Activated CD4-positive, alpha-beta T cell treated with anti-CD3 and anti-CD28 coated beads, Interleukin-2, amount 10 ng/mL, durations not matched to agents 7 days and 5 days (primary cell): Measurements from ENCODE around the gene INHBE. TPM values are rescaled to one million over a fixed set of nuclear protein-coding genes. Genes with fewer than 3 reads are reported as not detected.

ENCODE experiments used
- CTCF ChIA-PET: fragments of 350-600 bp; sonication (Branson Sonifier 250); formaldehyde crosslinking; loops from one replicate; lab custom pipeline; 2021; ENCODE audit warnings: antibody characterized with exemption; lab: Charles Lee
- POLR2A ChIA-PET: fragments of 350-600 bp; sonication (Branson Sonifier 250); formaldehyde crosslinking; loops from one replicate; lab custom pipeline; 2021; ENCODE audit warnings: antibody characterized with exemption; lab: Charles Lee
- DNase-seq: peaks from one replicate; pipeline ENCODE4 v3.0.0-alpha.2; 2020
- H3K27ac Mint-ChIP-seq: one replicate; pipeline ENCODE4 v1.8.0; 2021; ENCODE audit warnings: mild to moderate bottlenecking, moderate library complexity, mixed read lengths
- H3K27me3 Mint-ChIP-seq: one replicate; pipeline ENCODE4 v1.8.0; 2021; ENCODE audit warnings: mixed read lengths
- H3K36me3 Mint-ChIP-seq: one replicate; pipeline ENCODE4 v1.8.0; 2021; ENCODE audit warnings: low read depth, mixed read lengths
- H3K4me1 Mint-ChIP-seq: one replicate; pipeline ENCODE4 v1.8.0; 2021; ENCODE audit warnings: mixed read lengths
- H3K4me3 Mint-ChIP-seq: one replicate; pipeline ENCODE4 v1.8.0; 2021; ENCODE audit warnings: mild to moderate bottlenecking, moderate library complexity, mixed read lengths
- H3K9me3 Mint-ChIP-seq: one replicate; pipeline ENCODE4 v1.8.0; 2021; ENCODE audit warnings: mixed read lengths
- total RNA-seq, 2 experiments: library from RNA; stranded (reverse); gene quantifications; one replicate each; pipeline ENCODE4 v1.2.3, GENCODE V29; 2021

The INHBE gene
- total RNA-seq, 2 experiments from 2014 or later, result not detected

- Mint-ChIP-seq H3K9me3 (no peaks in the 10 kb centered on the region), H3K27ac (peak overlapping the region; percentile 47), H3K4me1 (peaks cover 51% of the 10 kb centered on the region), H3K36me3 (peaks cover 65% of the 10 kb centered on the region), H3K27me3 (no peaks in the 10 kb centered on the region), H3K4me3 (peak overlapping the region; percentile 49)
- ChIA-PET POLR2A (interaction anchor here (0.6 kb wide), 1 partner anchor 79 kb away, joined by 3 read pairs; no protein-coding TSS in a partner anchor), CTCF (interaction anchor here (0.5 to 2.4 kb wide), 8 partner anchors 10 to 232 kb away, joined by 3 to 14 read pairs (median 4); partner anchors contain the start of genes DCTN2 and GLI1)
- no peak for DNase-seq
These were observed 19.3 kb downstream of the INHBE start for GRCh38 chr12:57474430-57474829.

- Mint-ChIP-seq H3K4me1 (peaks cover 55% of the 10 kb centered on the region), H3K4me3 (peak overlapping the region; percentile 49), H3K27me3 (no peaks in the 10 kb centered on the region), H3K9me3 (no peaks in the 10 kb centered on the region), H3K36me3 (peaks cover 65% of the 10 kb centered on the region), H3K27ac (peak overlapping the region; percentile 47)
- DNase-seq, result no peak
- CTCF ChIA-PET, result interaction anchor here (1.0 to 2.4 kb wide), 7 partner anchors 10 to 232 kb away, joined by 3 to 14 read pairs (median 4); partner anchors contain the start of gene GLI1
- POLR2A ChIA-PET, result interaction anchor here (0.6 kb wide), 1 partner anchor 78 kb away, joined by 3 read pairs; no protein-coding TSS in a partner anchor
These were observed 19.8 kb downstream of the INHBE start for GRCh38 chr12:57474862-57475261.

GRCh38 chr12:57475271-57476161, 20.4 kb downstream of the INHBE start:
- ChIA-PET CTCF (interaction anchor here (0.6 to 2.4 kb wide), 13 partner anchors 9 to 233 kb away, joined by 3 to 14 read pairs (median 5); partner anchors contain the start of genes GLI1 and INHBE), POLR2A (no interaction called here)
- H3K4me3 Mint-ChIP-seq, result peak overlapping the region; percentile 91
- DNase-seq, result no peak
- no peaks in the 10 kb centered on the region for H3K27me3 Mint-ChIP-seq
- peaks cover 61% of the 10 kb centered on the region for H3K4me1 Mint-ChIP-seq
- no peaks in the 10 kb centered on the region for H3K9me3 Mint-ChIP-seq
- peak overlapping the region; percentile 93 for H3K27ac Mint-ChIP-seq
- H3K36me3 Mint-ChIP-seq, result peaks cover 66% of the 10 kb centered on the region

DNA sequence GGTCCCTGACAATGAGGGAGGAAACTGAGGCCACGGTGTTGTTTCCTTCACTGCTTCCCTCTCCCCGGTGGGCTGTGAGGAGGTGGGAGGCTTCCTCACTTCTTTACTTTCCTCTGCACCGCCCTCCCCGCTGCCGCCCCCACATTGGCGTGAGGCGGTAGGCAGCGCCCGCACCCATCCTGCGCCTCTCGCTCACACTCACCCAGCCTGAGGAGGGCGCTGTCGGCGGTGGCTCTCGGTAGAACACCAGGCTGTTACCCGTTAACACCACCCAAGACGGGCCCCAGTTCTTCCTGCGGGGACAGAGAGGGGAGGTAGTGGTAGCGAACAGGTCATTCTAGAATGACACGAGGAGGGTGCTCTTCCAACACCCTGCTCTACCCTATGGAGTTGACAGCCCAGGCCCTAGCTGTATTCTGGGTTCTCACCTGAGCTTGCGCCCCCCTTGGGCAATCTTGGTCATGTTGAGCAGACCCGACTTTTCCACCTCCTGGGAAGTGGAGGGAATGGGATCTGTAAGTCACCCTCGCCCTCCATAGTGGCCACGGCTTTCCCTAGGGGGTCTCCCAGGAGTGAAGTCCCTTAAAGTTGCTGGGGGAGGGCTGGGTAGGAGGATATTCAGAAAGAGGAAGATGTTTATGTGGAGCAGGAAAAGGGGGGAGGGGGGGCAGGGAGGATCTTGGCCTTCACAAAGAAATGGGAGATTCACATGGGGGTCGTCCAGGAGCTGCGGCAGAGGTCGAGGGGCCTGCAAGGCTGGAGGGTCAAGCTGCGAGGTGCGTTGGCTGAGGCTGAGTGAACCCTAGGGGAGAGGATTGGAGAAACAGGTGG, 21.3 kb downstream of the INHBE start:
- Mint-ChIP-seq H3K4me1 (peaks cover 69% of the 10 kb centered on the region), H3K36me3 (peaks cover 60% of the 10 kb centered on the region)
- POLR2A ChIA-PET, result no interaction called here

GRCh38 chr12:57476993-57477709, 22.0 kb downstream of the INHBE start:
- CTCF ChIA-PET, result interaction anchor here (0.7 to 2.6 kb wide), 12 partner anchors 8 to 238 kb away, joined by 3 to 23 read pairs (median 6); partner anchors contain the start of genes B4GALNT1, GLI1 and INHBE

More for the DNA sequence above, 21.3 kb downstream of the INHBE start:
- Mint-ChIP-seq H3K4me3 (peak overlapping the region; percentile 91), H3K9me3 (no peaks in the 10 kb centered on the region), H3K27ac (peak overlapping the region; percentile 93), H3K27me3 (no peaks in the 10 kb centered on the region)
- DNase-seq, result peak; percentile 80
- CTCF ChIA-PET, result interaction anchor here (0.6 to 2.6 kb wide), 14 partner anchors 9 to 274 kb away, joined by 3 to 23 read pairs (median 4); partner anchors contain the start of genes B4GALNT1, GLI1 and INHBE

GRCh38 chr12:57477710-57478681, 22.9 kb downstream of the INHBE start:
- H3K4me3 Mint-ChIP-seq, result peak overlapping the region; percentile 91
- peak; percentile 68 for DNase-seq
- CTCF ChIA-PET, result interaction anchor here (0.9 to 2.9 kb wide), 12 partner anchors 7 to 252 kb away, joined by 3 to 23 read pairs (median 6); partner anchors contain the start of genes GLI1 and INHBE
- no peaks in the 10 kb centered on the region for H3K27me3 Mint-ChIP-seq
- peak overlapping the region; percentile 93 for H3K27ac Mint-ChIP-seq
- no peaks in the 10 kb centered on the region for H3K9me3 Mint-ChIP-seq
- H3K4me1 Mint-ChIP-seq, result peaks cover 64% of the 10 kb centered on the region
- POLR2A ChIA-PET, result no interaction called here
- H3K36me3 Mint-ChIP-seq, result peaks cover 48% of the 10 kb centered on the region

More at GRCh38 chr12:57476993-57477709, 22.0 kb downstream of the INHBE start:
- H3K4me1 Mint-ChIP-seq, result peaks cover 70% of the 10 kb centered on the region
- POLR2A ChIA-PET, result no interaction called here
- DNase-seq, result peak; percentile 30
- peak overlapping the region; percentile 93 for H3K27ac Mint-ChIP-seq
- H3K36me3 Mint-ChIP-seq, result peaks cover 55% of the 10 kb centered on the region
- no peaks in the 10 kb centered on the region for H3K9me3 Mint-ChIP-seq
- H3K4me3 Mint-ChIP-seq, result peak overlapping the region; percentile 91
- no peaks in the 10 kb centered on the region for H3K27me3 Mint-ChIP-seq

- Mint-ChIP-seq H3K9me3 (no peaks in the 10 kb centered on the region), H3K36me3 (peaks cover 41% of the 10 kb centered on the region), H3K27me3 (no peaks in the 10 kb centered on the region), H3K27ac (peak overlapping the region; percentile 93), H3K4me3 (peak overlapping the region; percentile 91), H3K4me1 (peaks cover 62% of the 10 kb centered on the region)
- CTCF ChIA-PET, result interaction anchor here (0.6 to 2.9 kb wide), 5 partner anchors 8 to 253 kb away, joined by 3 to 17 read pairs (median 4); partner anchors contain the start of gene GLI1
- POLR2A ChIA-PET, result interaction anchor here (0.7 kb wide), 1 partner anchor 238 kb away, joined by 3 read pairs; no protein-coding TSS in a partner anchor
- no peak for DNase-seq
These were observed 23.9 kb downstream of the INHBE start for GRCh38 chr12:57479043-57479375.

DNA sequence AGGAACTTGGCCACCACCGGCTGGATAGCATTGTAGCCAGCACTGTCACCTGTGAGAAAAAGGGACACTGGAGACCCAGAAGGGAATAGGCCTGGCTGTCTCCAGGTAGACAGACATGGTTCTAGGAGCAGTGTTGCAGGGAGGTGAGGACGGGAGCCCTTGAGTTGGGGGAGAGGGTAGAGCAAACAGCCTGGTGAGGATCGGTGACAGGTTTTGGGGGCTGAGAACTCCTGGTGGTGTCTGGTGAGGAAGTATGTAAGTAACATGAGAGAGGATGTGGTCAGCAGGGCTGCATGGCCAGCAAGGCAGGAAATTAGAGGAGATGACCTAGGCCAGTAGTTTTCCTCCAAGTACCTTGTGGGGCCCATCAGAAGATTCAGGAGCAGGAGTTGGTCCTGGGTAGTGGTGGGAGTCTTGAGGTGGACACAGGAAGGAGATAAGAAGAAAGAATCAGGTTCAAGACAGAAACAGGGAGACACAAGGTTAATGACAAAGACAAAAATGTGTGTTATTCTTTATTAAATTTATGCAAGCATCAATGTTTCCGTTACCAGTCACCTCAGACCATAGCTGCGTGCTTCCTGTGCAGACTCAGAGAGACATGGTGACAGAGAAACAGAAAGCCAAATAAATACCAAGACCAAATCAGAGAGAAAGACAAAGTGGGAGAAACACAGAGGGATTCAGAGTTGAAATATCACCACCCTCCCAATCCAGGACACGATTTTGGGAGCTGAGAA, 24.4 kb downstream of the INHBE start, which contains the start of gene ARHGAP9:
ARHGAP9 (minus strand) TSS at position 491 of the 740 bp plus-strand sequence; CDS start at position 31, 460 bp downstream.
- Mint-ChIP-seq H3K4me3 (peak within 1 kb of the TSS; percentile 91), H3K27me3 (no peaks in the 10 kb centered on the region), H3K36me3 (peaks cover 35% of the 10 kb centered on the region), H3K4me1 (peaks cover 56% of the 10 kb centered on the region), H3K9me3 (no peaks in the 10 kb centered on the region), H3K27ac (peak within 1 kb of the TSS; percentile 93)
- CTCF ChIA-PET, result interaction anchor here (0.6 to 2.9 kb wide), 9 partner anchors 7 to 254 kb away, joined by 3 to 17 read pairs (median 3); partner anchors contain the start of gene GLI1
- POLR2A ChIA-PET, result interaction anchor here (0.7 kb wide), 1 partner anchor 237 kb away, joined by 3 read pairs; no protein-coding TSS in a partner anchor
- peak; percentile 75 for DNase-seq

DNA sequence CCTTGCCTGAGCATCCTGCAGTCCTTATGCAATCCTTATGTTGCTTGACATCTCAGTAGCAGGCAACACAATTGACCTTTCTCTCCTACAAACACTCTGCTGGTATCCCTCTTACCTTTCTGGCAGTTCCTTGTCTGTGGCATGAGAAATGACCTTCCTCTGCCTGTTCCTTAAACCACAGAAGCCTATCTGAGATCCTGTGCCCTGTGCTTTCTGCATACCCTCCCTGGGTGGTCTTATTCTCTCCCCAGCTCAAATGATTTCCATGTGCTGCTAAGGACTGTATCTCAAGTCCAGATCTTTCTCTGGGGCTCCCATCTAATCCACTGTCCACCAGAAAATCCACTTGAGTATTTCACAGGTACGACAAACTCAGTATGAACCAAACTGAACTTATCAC, 26.6 kb downstream of the INHBE start:
- CTCF ChIA-PET, result interaction anchor here (1.4 to 1.8 kb wide), 2 partner anchors 9 to 23 kb away, joined by 3 read pairs; no protein-coding TSS in a partner anchor
- Mint-ChIP-seq H3K4me1 (peaks cover 47% of the 10 kb centered on the region), H3K9me3 (no peaks in the 10 kb centered on the region), H3K27ac (peak overlapping the region; percentile 93), H3K36me3 (peaks cover 24% of the 10 kb centered on the region), H3K4me3 (no peak overlapping the region), H3K27me3 (no peaks in the 10 kb centered on the region)
- DNase-seq, result no peak
- POLR2A ChIA-PET, result no interaction called here

GRCh38 chr12:57483466-57483865, 28.4 kb downstream of the INHBE start:
- H3K36me3 Mint-ChIP-seq, result peaks cover 13% of the 10 kb centered on the region
- H3K27ac Mint-ChIP-seq, result no peak overlapping the region
- H3K27me3 Mint-ChIP-seq, result no peaks in the 10 kb centered on the region
- H3K4me3 Mint-ChIP-seq, result no peak overlapping the region
- ChIA-PET POLR2A (no interaction called here), CTCF (interaction anchor here (0.6 to 1.8 kb wide), 4 partner anchors 7 to 878 kb away, joined by 3 to 4 read pairs (median 3); no protein-coding TSS in a partner anchor)
- DNase-seq, result no peak
- peaks cover 48% of the 10 kb centered on the region for H3K4me1 Mint-ChIP-seq
- H3K9me3 Mint-ChIP-seq, result no peaks in the 10 kb centered on the region
